Measurements from ENCODE around the gene NQO2. TPM values are rescaled to one million over a fixed set of nuclear protein-coding genes. Genes with fewer than 3 reads are reported as not detected.

The NQO2 gene
- total and polyA plus RNA-seq, 9 donors = 16.2 to 48.4 (median 28.7) TPM

- Histone ChIP-seq H3K36me3 (no peaks in the 10 kb centered on the region), H3K27ac (no peak overlapping the region), H3K4me3 (no peak overlapping the region), H3K27me3 (no peaks in the 10 kb centered on the region), H3K4me1 (ENCODE audit: insufficient read depth) (peaks cover 8% of the 10 kb centered on the region), H3K9me3 (no peaks in the 10 kb centered on the region)
- intact Hi-C loops (cut with DNase I) = no loop called here
- TF ChIP-seq POLR2A (IDR thresholded peaks at IDR 0.05) (no peak), EP300 (IDR thresholded peaks at IDR 0.05) (no peak)
- TF ChIP-seq, protein P1, sequence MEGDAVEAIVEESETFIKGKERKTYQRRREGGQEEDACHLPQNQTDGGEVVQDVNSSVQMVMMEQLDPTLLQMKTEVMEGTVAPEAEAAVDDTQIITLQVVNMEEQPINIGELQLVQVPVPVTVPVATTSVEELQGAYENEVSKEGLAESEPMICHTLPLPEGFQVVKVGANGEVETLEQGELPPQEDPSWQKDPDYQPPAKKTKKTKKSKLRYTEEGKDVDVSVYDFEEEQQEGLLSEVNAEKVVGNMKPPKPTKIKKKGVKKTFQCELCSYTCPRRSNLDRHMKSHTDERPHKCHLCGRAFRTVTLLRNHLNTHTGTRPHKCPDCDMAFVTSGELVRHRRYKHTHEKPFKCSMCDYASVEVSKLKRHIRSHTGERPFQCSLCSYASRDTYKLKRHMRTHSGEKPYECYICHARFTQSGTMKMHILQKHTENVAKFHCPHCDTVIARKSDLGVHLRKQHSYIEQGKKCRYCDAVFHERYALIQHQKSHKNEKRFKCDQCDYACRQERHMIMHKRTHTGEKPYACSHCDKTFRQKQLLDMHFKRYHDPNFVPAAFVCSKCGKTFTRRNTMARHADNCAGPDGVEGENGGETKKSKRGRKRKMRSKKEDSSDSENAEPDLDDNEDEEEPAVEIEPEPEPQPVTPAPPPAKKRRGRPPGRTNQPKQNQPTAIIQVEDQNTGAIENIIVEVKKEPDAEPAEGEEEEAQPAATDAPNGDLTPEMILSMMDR (IDR thresholded peaks at IDR 0.05) = no peak
- no peak for DNase-seq
- WGBS, 3 donors = 75 to 86% (median 82%) methylated on average over 4 of the region's 4 CpGs
Measured at GRCh38 chr6:2982426-2983117, 17.1 kb upstream of the NQO2 start.

GRCh38 chr6:2984738-2985406 is 14.8 kb upstream of the NQO2 start:
- no peaks in the 10 kb centered on the region for H3K27me3 ChIP-seq
- no peak for TF ChIP-seq POLR2A (IDR thresholded peaks at IDR 0.05)
- no peak for TF ChIP-seq EP300 (IDR thresholded peaks at IDR 0.05)
- TF ChIP-seq, protein P1 (IDR thresholded peaks at IDR 0.05) = no peak
- peaks cover 8% of the 10 kb centered on the region for H3K4me1 ChIP-seq (ENCODE audit: insufficient read depth)
- WGBS, 3 donors = 94 to 96% (median 94%) methylated on average over 12 of the region's 12 CpGs
- no peak overlapping the region for H3K4me3 ChIP-seq
- intact Hi-C loops (cut with DNase I) = loop anchor here in 2 of 4 donors (5.0 kb wide), 2 partner anchors 33 to 138 kb away; no protein-coding TSS in a partner anchor
- H3K9me3 ChIP-seq = no peaks in the 10 kb centered on the region
- DNase-seq = peak in 1 of 5 donors; percentile 9
- no peaks in the 10 kb centered on the region for H3K36me3 ChIP-seq
- no peak overlapping the region for H3K27ac ChIP-seq

DNA sequence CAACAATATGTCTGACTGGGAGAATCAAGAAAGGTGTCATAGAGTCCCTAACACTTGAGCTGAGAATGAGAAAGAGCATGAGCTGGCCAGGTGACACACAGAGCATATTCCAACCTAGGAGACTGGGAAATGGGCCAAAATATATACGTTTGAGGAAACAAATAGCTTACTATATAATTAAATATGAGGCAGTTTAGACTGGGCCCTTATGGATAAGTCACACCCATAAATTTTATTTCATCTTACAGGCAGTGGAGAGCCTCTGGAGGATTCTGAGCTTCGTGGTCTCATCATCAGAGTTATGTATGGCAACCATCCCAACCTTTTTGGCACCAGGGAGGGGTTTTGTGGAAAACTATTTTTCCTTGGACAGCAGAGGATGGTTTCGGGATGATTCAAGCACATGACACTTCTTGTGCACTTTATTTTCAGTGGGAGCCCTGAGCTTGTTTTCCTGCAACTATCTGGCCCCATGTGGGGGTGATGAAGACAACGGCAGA is 12.9 kb upstream of the NQO2 start:
- Histone ChIP-seq H3K27ac (peak overlapping the region in 1 of 2 donors; percentile 92), H3K9me3 (no peaks in the 10 kb centered on the region), H3K36me3 (no peaks in the 10 kb centered on the region), H3K4me1 (ENCODE audit: insufficient read depth) (peaks cover 8% of the 10 kb centered on the region), H3K27me3 (no peaks in the 10 kb centered on the region), H3K4me3 (no peak overlapping the region)
- 6 to 12% (median 10%) methylated on average over 4 of the region's 4 CpGs for WGBS, 3 donors
- intact Hi-C loops (cut with DNase I) = loop anchor here in 2 of 4 donors (5.0 kb wide), 2 partner anchors 34 to 139 kb away; no protein-coding TSS in a partner anchor
- TF ChIP-seq, protein P1 (IDR thresholded peaks at IDR 0.05) = no peak
- TF ChIP-seq EP300 (IDR thresholded peaks at IDR 0.05) (no peak), POLR2A (IDR thresholded peaks at IDR 0.05) (no peak)
- DNase-seq = peak in 3 of 5 donors; percentile 49 to 71 (median 57)

DNA sequence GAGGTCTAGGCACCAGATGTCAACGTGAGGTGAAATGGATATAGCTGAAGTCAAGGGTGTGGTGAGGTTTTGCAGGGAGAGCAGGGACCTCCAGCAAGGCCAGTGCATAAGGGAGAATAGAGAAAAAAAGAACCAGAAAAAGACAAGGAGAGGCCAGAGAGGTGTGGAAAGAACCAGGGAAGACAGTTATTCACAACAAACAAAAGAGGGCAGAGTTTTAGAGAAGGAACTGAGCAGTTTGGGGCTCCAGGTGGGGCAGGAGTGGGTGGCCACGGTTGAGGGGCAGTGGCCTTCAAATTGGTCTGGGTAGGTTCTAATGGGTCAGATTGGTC is 11.6 kb upstream of the NQO2 start:
- no peak for DNase-seq
- H3K27me3 ChIP-seq = no peaks in the 10 kb centered on the region
- TF ChIP-seq POLR2A (IDR thresholded peaks at IDR 0.05) (no peak), EP300 (IDR thresholded peaks at IDR 0.05) (no peak)
- TF ChIP-seq, protein P1 (IDR thresholded peaks at IDR 0.05) = no peak
- H3K4me3 ChIP-seq = peak overlapping the region; percentile 51
- H3K4me1 ChIP-seq (ENCODE audit: insufficient read depth) = peaks cover 8% of the 10 kb centered on the region
- intact Hi-C loops (cut with DNase I) = loop anchor here in 3 of 4 donors (2.0 to 5.0 kb wide), 3 partner anchors 35 to 141 kb away; no protein-coding TSS in a partner anchor
- H3K36me3 ChIP-seq = no peaks in the 10 kb centered on the region
- H3K27ac ChIP-seq = peak overlapping the region; percentile 62 to 92
- no peaks in the 10 kb centered on the region for H3K9me3 ChIP-seq
- 18 to 23% (median 23%) methylated on average over 2 of the region's 2 CpGs for WGBS, 3 donors

Measured in ovary (tissue), 9 donors.